DND-41 (cell line): ENCODE data around the gene NARF.
"Not testable (repeated sequence)": the region's sequence is repeated elsewhere in the genome, so short reads cannot be mapped to it uniquely, and the experiment has no call there.

Experiments used
- ATAC-seq: fragments of 200-7000 bp; cut with Tn5 transposase; 3 replicates; pipeline ENCODE4 v1.9.1; 2021; ENCODE audit warnings: low read depth; ENCODE audit not compliant: insufficient read depth
- DNase-seq: peaks from one replicate; pipeline ENCODE4 v3.0.0-alpha.2; 2020
- H2AFZ ChIP-seq: 2 replicates; pipeline ENCODE4 v1.6.0; 2012; ENCODE audit warnings: low read depth, low read length
- H3K27ac ChIP-seq: 2 replicates; pipeline ENCODE4 v1.5.1; 2012; ENCODE audit warnings: low read length, inconsistent platforms
- H3K27me3 ChIP-seq: fragments of 200-600 bp; sonication (generic); 2 replicates; pipeline ENCODE4 v1.6.0; 2012; ENCODE audit warnings: low read length, mild to moderate bottlenecking, inconsistent platforms; ENCODE audit not compliant: insufficient read depth, poor library complexity
- H3K36me3 ChIP-seq: 2 replicates; pipeline ENCODE4 v1.5.1; 2012; ENCODE audit warnings: low read length, inconsistent platforms; ENCODE audit not compliant: insufficient read depth
- H3K4me1 ChIP-seq: 2 replicates; pipeline ENCODE4 v1.5.1; 2012; ENCODE audit warnings: mild to moderate bottlenecking, low read length; ENCODE audit not compliant: insufficient read depth
- H3K4me2 ChIP-seq: 2 replicates; pipeline ENCODE4 v1.6.0; 2012; ENCODE audit warnings: mild to moderate bottlenecking, moderate library complexity, low read length, inconsistent platforms; ENCODE audit not compliant: insufficient read depth
- H3K4me3 ChIP-seq, 2 experiments: fragments of 200-600 bp in 1 of 2; shearing (Covaris generic) in 1 of 2; 2 replicates each; pipeline ENCODE4 v1.5.1; 2012 to 2016; ENCODE audit warnings: inconsistent platforms in 2 of 2, low read length in 2 of 2, mild to moderate bottlenecking in 2 of 2, low read depth in 1 of 2, moderate library complexity in 1 of 2
- H3K79me2 ChIP-seq: 2 replicates; pipeline ENCODE4 v1.6.0; 2012; ENCODE audit warnings: low read length, inconsistent platforms; ENCODE audit not compliant: insufficient read depth
- H3K9ac ChIP-seq: 2 replicates; pipeline ENCODE4 v1.6.0; 2012; ENCODE audit warnings: low read depth, mild to moderate bottlenecking, inconsistent platforms, low read length, moderate library complexity
- H3K9me3 ChIP-seq: 2 replicates; pipeline ENCODE4 v1.5.1; 2012; ENCODE audit warnings: low read length, moderate library complexity, mild to moderate bottlenecking, inconsistent platforms; ENCODE audit not compliant: insufficient read depth, severe bottlenecking
- H4K20me1 ChIP-seq: 2 replicates; pipeline ENCODE4 v1.6.0; 2012; ENCODE audit warnings: low read length; ENCODE audit not compliant: insufficient read depth
- CTCF ChIP-seq: IDR thresholded peaks from 2 replicates; pipeline ENCODE4 v1.5.1; 2012; ENCODE audit warnings: borderline replicate concordance, low read length, moderate library complexity, mild to moderate bottlenecking; ENCODE audit not compliant: poor library complexity, severe bottlenecking; ENCODE audit errors: extremely low read depth
- EZH2 ChIP-seq: IDR thresholded peaks from 3 replicates; pipeline ENCODE4 v1.6.1; 2012; ENCODE audit warnings: borderline replicate concordance, low read depth, mild to moderate bottlenecking, moderate library complexity, low read length, inconsistent platforms; ENCODE audit not compliant: severe bottlenecking

NARF gene

GRCh38 chr17:82411396-82412053 lies 47.0 kb upstream of the NARF start:
- Histone ChIP-seq H3K9me3 (no peaks in the 10 kb centered on the region), H3K9ac (no peak overlapping the region), H4K20me1 (peaks cover 20% of the 10 kb centered on the region), H3K27me3 (no peaks in the 10 kb centered on the region), H3K27ac (no peak overlapping the region), H3K36me3 (peaks cover 20% of the 10 kb centered on the region), H3K4me2 (no peak overlapping the region), H3K4me3 (no peak overlapping the region), H3K4me1 (peaks cover 10% of the 10 kb centered on the region; the same call in 1 of the 2 replicates), H2AFZ (no peak overlapping the region), H3K79me2 (peaks cover 22% of the 10 kb centered on the region)
- DNase-seq (no peak), ATAC-seq (no peak)
- TF ChIP-seq EZH2 (no peak), CTCF (no peak)

- ATAC-seq, H3K4me2 ChIP-seq: not testable (repeated sequence)
- H3K79me2 ChIP-seq, result peaks cover 28% of the 10 kb centered on the region
Observed at GRCh38 chr17:82412081-82412480, 46.5 kb upstream of the NARF start.

GRCh38 chr17:82412535-82413520 lies 45.7 kb upstream of the NARF start:
- no peak overlapping the region for H3K9ac ChIP-seq

More at GRCh38 chr17:82412081-82412480, 46.5 kb upstream of the NARF start:
- Histone ChIP-seq H3K36me3 (peaks cover 20% of the 10 kb centered on the region), H4K20me1 (peaks cover 20% of the 10 kb centered on the region), H3K4me1 (peaks cover 12% of the 10 kb centered on the region; the same call in 1 of the 2 replicates)
- not testable (repeated sequence) for H3K9ac ChIP-seq, H3K27ac ChIP-seq, DNase-seq, H3K9me3 ChIP-seq, H3K4me3 ChIP-seq, H2AFZ ChIP-seq, H3K27me3 ChIP-seq

More at GRCh38 chr17:82412535-82413520, 45.7 kb upstream of the NARF start:
- H3K27ac ChIP-seq, result no peak overlapping the region
- TF ChIP-seq EZH2, result no peak
- TF ChIP-seq CTCF, result no peak
- H3K4me2 ChIP-seq, result no peak overlapping the region
- no peak for ATAC-seq
- no peak overlapping the region for H2AFZ ChIP-seq
- H3K27me3 ChIP-seq, result no peaks in the 10 kb centered on the region
- DNase-seq, result no peak
- no peaks in the 10 kb centered on the region for H3K9me3 ChIP-seq
- H3K4me3 ChIP-seq, result no peak overlapping the region
- H3K4me1 ChIP-seq, result peaks cover 19% of the 10 kb centered on the region
- peaks cover 34% of the 10 kb centered on the region for H3K79me2 ChIP-seq
- peaks cover 20% of the 10 kb centered on the region for H3K36me3 ChIP-seq
- peaks cover 21% of the 10 kb centered on the region for H4K20me1 ChIP-seq
